Stimulated activated CD4-positive, alpha-beta T cell treated with anti-CD3 and anti-CD28 coated beads, TNF-alpha, amount 100 ng/mL, for 1 hour (primary cell): Measurements from ENCODE around the gene VSTM2B.

ENCODE experiments used
- DNase-seq, 3 donors: peaks; one replicate each; pipeline ENCODE4 v3.0.0-alpha.2; 2020; ENCODE audit warnings: low read depth in 3 of 3, low spot score in 1 of 3

VSTM2B gene

GRCh38 chr19:29495901-29496441, 29.8 kb upstream of the VSTM2B start:
- DNase-seq: no peak

GRCh38 chr19:29497241-29497640, 28.6 kb upstream of the VSTM2B start:
- DNase-seq: no peak

DNA sequence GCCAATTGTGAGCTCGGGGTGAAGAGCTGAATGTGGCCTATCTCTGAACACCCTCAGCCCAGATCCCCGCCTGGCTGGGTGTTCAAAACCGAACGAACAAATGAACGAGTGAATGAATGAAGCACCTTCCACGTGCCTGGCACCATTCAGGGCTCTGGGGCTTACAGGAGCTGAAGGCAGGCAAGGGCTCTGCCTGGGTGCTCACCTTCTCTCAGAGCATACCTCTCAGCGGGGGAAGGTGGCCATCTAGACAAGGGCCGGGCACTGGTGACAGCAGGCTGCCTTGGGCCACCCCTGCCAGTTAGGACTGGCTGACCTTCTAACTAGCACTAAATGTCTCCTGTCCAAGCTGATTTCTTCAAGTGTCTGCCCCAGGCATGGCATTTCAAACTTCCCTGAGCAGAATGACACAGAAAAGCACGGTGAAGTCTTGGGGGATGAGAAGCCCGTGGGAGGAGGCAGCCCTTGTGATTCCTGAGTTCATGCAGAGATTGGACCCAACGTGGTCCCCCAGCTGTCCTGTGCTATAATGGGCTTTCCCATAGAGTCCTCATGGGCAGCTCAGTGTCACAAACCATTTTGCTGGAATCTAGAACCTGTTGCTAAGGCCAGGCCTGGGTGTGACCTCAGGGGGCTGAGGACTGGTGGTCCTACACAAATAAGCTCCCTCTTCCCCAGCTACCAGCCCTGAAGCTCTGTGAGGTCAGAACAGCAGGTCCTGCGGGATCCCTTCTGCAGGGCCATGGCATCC, 27.9 kb upstream of the VSTM2B start:
- DNase-seq: no peak

DNA sequence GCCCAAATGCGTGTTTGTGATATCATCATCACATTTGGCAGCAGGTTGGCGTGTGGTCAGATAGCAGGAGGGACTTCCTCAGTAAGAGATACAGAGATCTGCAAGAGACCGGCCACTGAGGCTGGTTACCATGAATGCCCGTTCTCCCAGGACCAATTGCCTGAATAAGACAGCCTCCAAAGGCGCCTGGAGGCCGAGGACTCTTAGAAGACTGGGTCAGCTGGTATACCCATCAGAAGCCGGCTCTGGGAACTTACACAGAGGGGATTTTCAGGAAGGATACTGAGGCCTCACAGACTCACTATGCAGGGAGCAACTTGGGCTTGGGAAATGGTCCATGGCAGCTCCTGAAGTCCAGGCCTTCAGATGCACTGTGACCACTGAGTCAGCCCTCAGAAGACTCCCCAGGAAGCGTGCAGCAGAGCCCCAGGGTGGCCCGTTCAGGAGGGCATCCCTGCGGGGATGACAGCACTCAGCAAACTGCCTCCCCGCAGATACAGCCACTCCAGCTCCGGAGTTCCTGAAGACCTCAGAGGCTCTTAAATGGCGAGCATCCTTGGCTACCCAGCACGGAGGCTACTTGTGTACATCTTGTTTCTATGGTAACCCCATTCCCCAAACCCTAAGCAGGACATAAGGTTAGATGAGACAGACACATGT, 26.4 kb upstream of the VSTM2B start:
- DNase-seq: no peak

DNA sequence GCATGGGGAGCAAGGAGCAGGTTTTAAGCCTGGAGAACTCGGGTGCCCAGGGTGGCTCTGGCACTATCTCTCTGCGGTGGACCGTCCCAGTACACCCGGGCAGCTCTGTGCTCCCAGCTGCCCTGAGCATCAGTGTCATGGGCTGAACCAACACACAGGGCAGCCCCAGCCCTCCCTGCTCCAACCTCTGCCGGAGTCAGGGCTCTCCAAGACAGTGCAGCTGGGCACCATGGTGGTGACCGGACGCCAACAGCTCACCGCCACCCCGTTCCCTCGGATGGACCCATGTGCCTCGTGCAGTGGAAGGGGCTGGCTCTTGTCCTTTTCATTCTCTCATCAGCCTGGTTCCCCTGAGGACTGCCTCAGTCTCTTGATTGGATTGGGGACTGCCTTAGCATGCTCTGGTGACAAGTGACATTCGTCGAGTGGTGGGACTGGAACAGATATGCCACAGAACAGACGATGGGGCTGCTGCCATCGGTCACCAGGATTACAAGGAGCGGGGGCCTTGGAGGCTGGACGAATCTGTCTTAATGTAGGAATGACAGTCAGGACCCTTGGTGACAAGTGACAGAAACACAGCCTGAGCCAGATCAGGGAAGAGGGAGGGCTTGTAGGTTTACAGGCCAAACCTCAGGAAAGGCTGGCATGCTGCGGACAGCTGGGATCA, 25.7 kb upstream of the VSTM2B start:
- DNase-seq: no peak

- DNase-seq: no peak
These were observed 23.8 kb upstream of the VSTM2B start for GRCh38 chr19:29501816-29502580.

GRCh38 chr19:29502581-29502850, 23.3 kb upstream of the VSTM2B start:
- no peak for DNase-seq

DNA sequence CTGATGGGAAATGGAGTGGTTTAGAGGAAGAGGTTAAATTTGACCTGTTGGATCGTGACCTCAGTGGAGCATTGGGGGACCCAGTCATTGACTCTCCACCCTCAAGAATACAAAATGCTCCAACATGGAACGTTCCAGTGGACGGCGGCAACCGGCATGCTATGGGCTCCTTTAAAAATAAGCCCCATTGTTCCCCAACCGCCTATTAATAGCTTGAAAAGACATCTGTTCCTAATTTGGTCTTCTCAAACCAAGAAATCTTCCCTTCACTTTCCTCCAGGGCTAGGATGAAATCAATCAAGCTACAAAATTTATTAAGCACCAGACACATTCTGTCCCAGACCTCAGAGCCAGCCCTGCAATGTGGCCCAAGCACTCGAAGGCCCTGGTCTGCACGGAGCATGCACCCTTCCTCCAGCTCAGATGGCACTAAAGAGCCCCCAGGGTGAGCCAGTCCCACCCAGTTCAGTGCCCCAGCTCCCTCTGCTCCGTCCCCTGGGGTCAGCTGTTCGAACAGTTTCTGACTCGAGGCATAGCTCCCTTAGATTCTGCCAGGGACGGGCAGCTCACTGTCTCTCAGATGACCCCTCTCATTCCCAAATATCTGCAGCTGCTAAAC, 22.5 kb upstream of the VSTM2B start:
- DNase-seq: no peak

GRCh38 chr19:29503785-29504184, 22.0 kb upstream of the VSTM2B start:
- no peak for DNase-seq

GRCh38 chr19:29504454-29504853, 21.3 kb upstream of the VSTM2B start:
- DNase-seq: no peak

DNA sequence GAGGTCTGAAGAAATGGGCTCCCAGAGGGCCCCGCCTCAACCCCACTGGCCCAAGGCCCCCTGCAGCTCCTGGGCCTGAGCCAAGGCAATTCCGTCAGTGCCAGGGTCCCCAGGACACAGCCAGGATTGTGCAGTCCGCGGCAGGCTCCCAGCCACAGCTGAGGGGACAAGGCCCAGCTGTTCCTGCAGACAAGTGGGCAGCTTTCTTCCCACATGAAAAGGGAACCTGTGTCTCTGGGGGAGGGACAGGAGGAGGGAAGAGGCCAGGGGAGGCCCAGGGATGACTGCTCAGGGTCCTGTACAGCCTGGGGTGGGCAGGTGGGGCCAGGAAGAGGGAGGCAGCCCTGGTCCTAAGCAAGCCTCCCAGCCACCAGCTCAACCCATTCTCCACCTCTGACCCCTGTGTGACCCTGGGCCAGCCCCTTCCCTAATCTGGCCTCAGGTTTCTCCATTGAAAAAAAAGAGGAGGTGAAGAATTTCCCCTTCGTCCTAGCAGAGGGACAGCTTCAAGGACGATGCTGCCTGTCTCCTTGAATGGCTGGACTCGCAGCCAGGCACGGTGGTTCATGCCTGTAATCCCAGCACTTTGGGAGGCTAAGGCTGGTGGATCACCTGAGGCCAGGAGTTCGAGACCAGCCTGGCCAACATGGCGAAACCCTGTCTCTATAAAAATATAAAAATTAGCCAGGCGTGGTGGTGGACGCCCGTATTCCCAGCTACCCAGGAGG, 20.5 kb upstream of the VSTM2B start:
- DNase-seq: no peak

- no peak for DNase-seq
These were observed 19.2 kb upstream of the VSTM2B start for GRCh38 chr19:29506619-29506911.

DNA sequence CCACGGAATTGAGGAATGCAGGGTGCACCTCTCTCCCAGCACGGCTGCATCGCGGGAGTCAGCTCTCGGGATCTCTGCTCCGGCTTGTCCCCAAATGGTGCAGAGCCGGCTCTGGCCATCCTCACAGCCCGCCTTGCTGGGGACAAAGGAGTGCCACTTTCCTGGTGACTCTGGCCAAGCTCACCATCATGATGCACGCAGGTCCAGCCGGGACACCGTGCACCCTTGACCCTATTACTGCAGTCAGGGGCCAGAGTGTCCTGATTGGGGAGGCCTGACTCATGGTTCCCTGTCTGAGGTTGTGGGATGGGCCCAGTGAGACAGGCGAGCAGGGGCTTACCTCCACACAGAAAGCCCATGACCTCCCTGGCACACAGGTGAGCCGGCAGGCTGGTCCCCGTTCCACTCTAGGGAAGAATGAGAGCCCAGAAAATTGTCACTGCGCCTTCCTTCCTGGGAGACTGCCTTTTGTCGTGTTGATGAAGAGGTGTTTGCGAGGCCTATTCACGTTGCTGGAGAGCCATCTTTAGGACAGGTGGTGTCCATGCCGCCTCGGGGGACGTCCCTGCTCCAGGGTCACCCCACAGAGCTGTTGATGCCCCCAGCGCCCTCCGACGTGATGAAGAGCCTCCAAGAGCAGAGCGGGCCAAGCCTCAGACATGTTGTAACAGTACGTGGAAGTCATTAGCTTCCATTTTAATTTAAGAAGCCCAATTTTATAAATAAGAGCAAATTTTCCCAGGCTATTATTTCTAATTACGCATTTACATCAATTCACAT, 18.5 kb upstream of the VSTM2B start:
- no peak for DNase-seq

DNA sequence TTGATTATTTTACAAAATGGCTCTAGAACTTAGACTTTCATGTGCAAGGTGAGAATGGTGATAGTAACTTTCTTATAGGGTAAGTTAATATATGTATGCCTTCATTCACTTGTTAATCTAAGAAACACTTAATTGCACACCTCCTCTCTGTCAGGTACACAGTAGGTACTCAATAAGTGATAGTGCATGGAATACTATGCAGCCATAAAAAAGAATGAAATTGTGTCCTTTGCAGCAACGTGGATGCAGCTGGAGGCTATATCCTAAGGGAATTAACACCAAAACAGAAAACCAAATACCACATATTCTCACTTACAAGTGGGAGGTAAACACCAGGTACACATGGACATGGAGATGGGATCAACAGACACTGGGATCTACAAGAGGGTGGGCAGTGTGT, 17.6 kb upstream of the VSTM2B start:
- no peak for DNase-seq

DNA sequence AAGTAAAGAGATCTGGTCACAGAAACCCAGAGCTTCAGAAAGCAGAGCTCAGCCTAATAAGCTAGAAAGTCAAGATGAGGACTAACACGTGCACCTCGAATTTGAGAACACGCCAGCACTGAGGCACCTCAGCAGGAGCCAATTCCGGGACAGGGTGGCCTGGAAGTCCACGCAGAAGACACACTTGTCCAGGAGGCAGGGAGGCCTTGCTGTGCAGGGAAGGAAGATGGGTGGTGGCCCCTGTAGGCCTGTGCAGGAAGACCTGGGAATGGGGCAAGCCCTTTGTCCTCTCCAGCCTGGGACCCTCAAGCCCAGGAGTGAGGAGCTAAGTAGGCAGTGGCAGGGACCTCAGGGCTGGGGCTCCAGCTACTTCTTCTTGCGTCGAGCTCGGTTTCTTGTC, 16.3 kb upstream of the VSTM2B start:
- DNase-seq: no peak

- no peak for DNase-seq
These were observed 15.0 kb upstream of the VSTM2B start for GRCh38 chr19:29510701-29511265.

- DNase-seq: no peak
These were observed 14.0 kb upstream of the VSTM2B start for GRCh38 chr19:29511768-29512167.

DNA sequence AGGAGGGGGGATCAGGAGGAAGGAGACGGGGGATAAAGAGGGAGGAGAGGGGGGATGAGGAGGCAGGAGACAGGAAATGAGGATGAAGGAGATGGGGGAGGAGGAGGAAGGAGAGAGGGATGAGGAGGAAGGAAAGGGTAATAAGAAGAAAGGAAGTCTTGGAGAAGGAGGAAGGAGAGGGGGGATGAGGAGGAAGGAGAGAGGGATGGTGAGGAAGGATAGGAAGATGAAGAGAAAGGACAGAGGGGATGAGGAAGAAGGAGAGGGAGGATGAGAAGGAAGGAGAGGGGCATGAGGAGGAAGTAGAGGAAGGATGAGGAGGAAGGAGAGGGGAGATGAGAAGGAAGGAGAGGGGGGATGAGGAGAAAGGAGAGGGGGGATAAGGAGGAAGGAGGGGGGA, 13.0 kb upstream of the VSTM2B start:
- DNase-seq: no peak

DNA sequence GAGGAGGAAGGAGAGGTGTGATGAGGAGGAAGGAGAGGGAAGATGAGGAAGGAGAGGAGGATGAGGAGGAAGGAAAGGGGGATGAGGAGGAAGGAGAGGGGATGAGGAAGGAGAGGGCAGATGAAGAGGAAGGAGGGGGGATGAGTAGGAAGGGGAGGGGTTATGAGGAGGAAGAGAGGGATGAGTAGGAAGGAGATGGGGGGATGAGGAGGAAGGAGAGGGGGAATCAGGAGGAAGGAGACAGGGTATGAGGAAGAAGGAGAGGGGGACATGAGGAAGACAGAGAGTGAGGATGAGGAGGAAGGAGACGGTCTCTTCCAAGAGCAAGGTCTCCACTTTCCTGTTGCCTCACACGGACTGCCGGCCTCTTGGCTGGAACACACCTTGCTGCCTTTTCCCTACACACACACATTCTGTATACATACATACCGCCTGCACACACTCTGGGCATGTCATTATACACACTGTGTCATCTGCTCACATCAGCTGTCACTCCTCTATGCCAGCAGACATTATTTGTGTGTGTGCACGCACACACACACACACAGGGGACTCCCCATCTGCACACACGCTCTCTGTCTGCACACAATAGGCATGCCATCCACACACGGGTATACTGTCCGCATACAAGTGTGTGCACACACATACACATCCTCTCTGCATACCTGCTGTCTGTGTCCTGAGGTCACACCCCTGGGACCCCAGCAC, 11.1 kb upstream of the VSTM2B start:
- no peak for DNase-seq
